Measurements from ENCODE around the gene TAF5L. TPM values are rescaled to one million over a fixed set of nuclear protein-coding genes. Genes with fewer than 3 reads are reported as not detected.

The TAF5L gene
- total and polyA plus RNA-seq, 10 of the 15 experiments (the other 5 are each of a cell fraction or from before 2014, with no cell fraction given): 1.1 to 26.2 (median 19.1) TPM

DNA sequence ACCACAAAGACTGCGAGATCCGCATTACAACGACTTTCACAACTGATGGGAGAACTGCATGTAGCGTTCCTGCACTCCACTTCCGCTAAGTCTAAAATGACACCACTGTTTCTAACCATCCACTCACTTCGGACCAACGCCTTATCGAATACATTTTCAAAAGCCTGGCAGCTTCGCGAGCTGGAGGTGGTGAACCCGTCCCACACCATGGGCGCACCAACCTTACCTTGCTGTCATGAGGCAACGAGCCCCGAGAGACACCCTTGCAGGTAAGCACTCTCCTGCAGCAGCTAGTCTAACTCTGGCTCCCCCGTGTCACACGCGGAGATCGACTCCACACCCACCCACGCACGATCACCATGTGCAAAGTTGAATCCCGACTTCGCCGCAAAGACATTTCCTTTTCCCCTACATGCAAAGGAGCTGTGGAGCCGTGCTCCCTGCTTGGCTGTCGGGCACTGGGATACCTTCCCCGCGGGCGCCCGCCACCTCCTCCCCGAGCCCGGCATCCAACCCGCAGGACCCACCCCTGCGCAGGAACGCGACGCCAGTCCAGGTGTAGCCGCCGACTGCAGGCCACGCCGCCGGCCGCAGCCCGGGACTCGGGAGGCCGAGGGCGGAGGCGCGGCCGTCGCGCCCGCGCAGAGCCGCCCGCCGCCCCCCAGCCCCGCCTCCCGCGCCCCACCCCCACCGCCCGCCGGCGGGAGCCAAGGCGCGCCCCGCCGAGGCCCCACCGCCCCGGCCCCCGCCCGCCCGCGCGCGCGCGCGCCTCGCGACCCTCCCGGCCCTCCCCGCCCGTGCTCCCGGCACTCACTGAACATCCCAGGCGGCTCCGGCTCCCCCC, 629 bp downstream of the TAF5L start (continued):
- no peak for TF ChIP-seq NFXL1 (IDR thresholded peaks at IDR 0.05; ENCODE audit: borderline replicate concordance)
- no peak for TF ChIP-seq PAX8 (IDR thresholded peaks at IDR 0.05)
- TF ChIP-seq, protein P1, sequence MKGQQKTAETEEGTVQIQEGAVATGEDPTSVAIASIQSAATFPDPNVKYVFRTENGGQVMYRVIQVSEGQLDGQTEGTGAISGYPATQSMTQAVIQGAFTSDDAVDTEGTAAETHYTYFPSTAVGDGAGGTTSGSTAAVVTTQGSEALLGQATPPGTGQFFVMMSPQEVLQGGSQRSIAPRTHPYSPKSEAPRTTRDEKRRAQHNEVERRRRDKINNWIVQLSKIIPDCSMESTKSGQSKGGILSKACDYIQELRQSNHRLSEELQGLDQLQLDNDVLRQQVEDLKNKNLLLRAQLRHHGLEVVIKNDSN (IDR thresholded peaks at IDR 0.05; ENCODE audit: borderline replicate concordance, extremely low read length, insufficient read depth, low read depth, low read length): no peak
- TF ChIP-seq, protein P2, sequence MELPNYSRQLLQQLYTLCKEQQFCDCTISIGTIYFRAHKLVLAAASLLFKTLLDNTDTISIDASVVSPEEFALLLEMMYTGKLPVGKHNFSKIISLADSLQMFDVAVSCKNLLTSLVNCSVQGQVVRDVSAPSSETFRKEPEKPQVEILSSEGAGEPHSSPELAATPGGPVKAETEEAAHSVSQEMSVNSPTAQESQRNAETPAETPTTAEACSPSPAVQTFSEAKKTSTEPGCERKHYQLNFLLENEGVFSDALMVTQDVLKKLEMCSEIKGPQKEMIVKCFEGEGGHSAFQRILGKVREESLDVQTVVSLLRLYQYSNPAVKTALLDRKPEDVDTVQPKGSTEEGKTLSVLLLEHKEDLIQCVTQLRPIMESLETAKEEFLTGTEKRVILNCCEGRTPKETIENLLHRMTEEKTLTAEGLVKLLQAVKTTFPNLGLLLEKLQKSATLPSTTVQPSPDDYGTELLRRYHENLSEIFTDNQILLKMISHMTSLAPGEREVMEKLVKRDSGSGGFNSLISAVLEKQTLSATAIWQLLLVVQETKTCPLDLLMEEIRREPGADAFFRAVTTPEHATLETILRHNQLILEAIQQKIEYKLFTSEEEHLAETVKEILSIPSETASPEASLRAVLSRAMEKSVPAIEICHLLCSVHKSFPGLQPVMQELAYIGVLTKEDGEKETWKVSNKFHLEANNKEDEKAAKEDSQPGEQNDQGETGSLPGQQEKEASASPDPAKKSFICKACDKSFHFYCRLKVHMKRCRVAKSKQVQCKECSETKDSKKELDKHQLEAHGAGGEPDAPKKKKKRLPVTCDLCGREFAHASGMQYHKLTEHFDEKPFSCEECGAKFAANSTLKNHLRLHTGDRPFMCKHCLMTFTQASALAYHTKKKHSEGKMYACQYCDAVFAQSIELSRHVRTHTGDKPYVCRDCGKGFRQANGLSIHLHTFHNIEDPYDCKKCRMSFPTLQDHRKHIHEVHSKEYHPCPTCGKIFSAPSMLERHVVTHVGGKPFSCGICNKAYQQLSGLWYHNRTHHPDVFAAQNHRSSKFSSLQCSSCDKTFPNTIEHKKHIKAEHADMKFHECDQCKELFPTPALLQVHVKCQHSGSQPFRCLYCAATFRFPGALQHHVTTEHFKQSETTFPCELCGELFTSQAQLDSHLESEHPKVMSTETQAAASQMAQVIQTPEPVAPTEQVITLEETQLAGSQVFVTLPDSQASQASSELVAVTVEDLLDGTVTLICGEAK (IDR thresholded peaks at IDR 0.05; ENCODE audit: borderline replicate concordance): no peak
- TF ChIP-seq DPF2 (IDR thresholded peaks at IDR 0.05): no peak
- TF ChIP-seq, protein P3, sequence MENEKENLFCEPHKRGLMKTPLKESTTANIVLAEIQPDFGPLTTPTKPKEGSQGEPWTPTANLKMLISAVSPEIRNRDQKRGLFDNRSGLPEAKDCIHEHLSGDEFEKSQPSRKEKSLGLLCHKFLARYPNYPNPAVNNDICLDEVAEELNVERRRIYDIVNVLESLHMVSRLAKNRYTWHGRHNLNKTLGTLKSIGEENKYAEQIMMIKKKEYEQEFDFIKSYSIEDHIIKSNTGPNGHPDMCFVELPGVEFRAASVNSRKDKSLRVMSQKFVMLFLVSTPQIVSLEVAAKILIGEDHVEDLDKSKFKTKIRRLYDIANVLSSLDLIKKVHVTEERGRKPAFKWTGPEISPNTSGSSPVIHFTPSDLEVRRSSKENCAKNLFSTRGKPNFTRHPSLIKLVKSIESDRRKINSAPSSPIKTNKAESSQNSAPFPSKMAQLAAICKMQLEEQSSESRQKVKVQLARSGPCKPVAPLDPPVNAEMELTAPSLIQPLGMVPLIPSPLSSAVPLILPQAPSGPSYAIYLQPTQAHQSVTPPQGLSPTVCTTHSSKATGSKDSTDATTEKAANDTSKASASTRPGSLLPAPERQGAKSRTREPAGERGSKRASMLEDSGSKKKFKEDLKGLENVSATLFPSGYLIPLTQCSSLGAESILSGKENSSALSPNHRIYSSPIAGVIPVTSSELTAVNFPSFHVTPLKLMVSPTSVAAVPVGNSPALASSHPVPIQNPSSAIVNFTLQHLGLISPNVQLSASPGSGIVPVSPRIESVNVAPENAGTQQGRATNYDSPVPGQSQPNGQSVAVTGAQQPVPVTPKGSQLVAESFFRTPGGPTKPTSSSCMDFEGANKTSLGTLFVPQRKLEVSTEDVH (IDR thresholded peaks at IDR 0.05; ENCODE audit: low read depth, partially characterized antibody): no peak
- TF ChIP-seq, protein P4, sequence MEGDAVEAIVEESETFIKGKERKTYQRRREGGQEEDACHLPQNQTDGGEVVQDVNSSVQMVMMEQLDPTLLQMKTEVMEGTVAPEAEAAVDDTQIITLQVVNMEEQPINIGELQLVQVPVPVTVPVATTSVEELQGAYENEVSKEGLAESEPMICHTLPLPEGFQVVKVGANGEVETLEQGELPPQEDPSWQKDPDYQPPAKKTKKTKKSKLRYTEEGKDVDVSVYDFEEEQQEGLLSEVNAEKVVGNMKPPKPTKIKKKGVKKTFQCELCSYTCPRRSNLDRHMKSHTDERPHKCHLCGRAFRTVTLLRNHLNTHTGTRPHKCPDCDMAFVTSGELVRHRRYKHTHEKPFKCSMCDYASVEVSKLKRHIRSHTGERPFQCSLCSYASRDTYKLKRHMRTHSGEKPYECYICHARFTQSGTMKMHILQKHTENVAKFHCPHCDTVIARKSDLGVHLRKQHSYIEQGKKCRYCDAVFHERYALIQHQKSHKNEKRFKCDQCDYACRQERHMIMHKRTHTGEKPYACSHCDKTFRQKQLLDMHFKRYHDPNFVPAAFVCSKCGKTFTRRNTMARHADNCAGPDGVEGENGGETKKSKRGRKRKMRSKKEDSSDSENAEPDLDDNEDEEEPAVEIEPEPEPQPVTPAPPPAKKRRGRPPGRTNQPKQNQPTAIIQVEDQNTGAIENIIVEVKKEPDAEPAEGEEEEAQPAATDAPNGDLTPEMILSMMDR (IDR thresholded peaks at IDR 0.05 in 2 of 3, conservative IDR thresholded peaks at IDR 0.05 in 1 of 3; ENCODE audit: control insufficient read depth in 2 of 3, extremely low read depth in 1 of 3, insufficient read depth in 1 of 3, low read depth in 3 of 3, low read length in 3 of 3): no peak
- TF ChIP-seq, protein P5, sequence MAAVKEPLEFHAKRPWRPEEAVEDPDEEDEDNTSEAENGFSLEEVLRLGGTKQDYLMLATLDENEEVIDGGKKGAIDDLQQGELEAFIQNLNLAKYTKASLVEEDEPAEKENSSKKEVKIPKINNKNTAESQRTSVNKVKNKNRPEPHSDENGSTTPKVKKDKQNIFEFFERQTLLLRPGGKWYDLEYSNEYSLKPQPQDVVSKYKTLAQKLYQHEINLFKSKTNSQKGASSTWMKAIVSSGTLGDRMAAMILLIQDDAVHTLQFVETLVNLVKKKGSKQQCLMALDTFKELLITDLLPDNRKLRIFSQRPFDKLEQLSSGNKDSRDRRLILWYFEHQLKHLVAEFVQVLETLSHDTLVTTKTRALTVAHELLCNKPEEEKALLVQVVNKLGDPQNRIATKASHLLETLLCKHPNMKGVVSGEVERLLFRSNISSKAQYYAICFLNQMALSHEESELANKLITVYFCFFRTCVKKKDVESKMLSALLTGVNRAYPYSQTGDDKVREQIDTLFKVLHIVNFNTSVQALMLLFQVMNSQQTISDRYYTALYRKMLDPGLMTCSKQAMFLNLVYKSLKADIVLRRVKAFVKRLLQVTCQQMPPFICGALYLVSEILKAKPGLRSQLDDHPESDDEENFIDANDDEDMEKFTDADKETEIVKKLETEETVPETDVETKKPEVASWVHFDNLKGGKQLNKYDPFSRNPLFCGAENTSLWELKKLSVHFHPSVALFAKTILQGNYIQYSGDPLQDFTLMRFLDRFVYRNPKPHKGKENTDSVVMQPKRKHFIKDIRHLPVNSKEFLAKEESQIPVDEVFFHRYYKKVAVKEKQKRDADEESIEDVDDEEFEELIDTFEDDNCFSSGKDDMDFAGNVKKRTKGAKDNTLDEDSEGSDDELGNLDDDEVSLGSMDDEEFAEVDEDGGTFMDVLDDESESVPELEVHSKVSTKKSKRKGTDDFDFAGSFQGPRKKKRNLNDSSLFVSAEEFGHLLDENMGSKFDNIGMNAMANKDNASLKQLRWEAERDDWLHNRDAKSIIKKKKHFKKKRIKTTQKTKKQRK (IDR thresholded peaks at IDR 0.05; ENCODE audit: low read depth, low read length): no peak
- TF ChIP-seq NR2C1 (IDR thresholded peaks at IDR 0.05): no peak
- TF ChIP-seq, protein P6, sequence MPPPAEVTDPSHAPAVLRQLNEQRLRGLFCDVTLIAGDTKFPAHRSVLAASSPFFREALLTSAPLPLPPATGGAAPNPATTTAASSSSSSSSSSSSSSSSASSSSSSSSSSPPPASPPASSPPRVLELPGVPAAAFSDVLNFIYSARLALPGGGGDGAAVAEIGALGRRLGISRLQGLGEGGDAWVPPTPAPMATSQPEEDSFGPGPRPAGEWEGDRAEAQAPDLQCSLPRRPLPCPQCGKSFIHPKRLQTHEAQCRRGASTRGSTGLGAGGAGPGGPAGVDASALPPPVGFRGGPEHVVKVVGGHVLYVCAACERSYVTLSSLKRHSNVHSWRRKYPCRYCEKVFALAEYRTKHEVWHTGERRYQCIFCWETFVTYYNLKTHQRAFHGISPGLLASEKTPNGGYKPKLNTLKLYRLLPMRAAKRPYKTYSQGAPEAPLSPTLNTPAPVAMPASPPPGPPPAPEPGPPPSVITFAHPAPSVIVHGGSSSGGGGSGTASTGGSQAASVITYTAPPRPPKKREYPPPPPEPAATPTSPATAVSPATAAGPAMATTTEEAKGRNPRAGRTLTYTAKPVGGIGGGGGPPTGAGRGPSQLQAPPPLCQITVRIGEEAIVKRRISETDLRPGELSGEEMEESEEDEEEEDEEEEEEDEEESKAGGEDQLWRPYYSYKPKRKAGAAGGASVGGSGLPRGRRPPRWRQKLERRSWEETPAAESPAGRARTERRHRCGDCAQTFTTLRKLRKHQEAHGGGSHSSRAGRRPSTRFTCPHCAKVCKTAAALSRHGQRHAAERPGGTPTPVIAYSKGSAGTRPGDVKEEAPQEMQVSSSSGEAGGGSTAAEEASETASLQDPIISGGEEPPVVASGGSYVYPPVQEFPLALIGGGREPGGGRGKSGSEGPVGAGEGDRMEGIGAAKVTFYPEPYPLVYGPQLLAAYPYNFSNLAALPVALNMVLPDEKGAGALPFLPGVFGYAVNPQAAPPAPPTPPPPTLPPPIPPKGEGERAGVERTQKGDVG (CRISPR knock-in tag; IDR thresholded peaks at IDR 0.05): no peak

All from GM12878 (cell line).